T-cell (primary cell): Measurements from ENCODE around the gene CPNE6. TPM values are rescaled to one million over a fixed set of nuclear protein-coding genes. Genes with fewer than 3 reads are reported as not detected.
A peak's percentile ranks its signal among the peaks of the same experiment; 100 is the strongest.

ENCODE experiments used
- ATAC-seq, 4 experiments: fragments of 200-7000 bp in 3 of 4; fragments of 150-1000 bp in 1 of 4; cut with Tn5 transposase; replicated peaks in 1 of 4; 1 replicate in 3 of 4; 2 replicates in 1 of 4; pipeline ENCODE4 v1.10.0; 2021; ENCODE audit warnings: moderate library complexity in 3 of 4, mild to moderate bottlenecking in 2 of 4, moderate number of reproducible peaks in 1 of 4
- CTCF ChIA-PET, 2 donors: fragments of 300-600 bp; sonication (Branson Sonifier 250); formaldehyde crosslinking; loops; one replicate each; lab custom pipeline; 2022; ENCODE audit warnings: antibody characterized with exemption in 2 of 2; lab: Charles Lee
- POLR2A ChIA-PET, 2 donors: fragments of 300-600 bp; sonication (Branson Sonifier 250); formaldehyde crosslinking; loops; one replicate each; lab custom pipeline; 2022; ENCODE audit warnings: antibody characterized with exemption in 2 of 2; lab: Charles Lee
- DNase-seq, 35 experiments: peaks; one replicate each; pipeline versions ENCODE4 v3.0.0 to v3.0.0-alpha.2; 2013 to 2023
- H3K27ac ChIP-seq: one replicate; pipeline ENCODE4 v1.5.1; 2013; ENCODE audit warnings: low read length
- H3K27me3 ChIP-seq, 2 experiments: replicated peaks in 1 of 2; 1 replicate in 1 of 2; 2 replicates in 1 of 2; pipeline versions ENCODE4 v1.6.1 to v1.7.0; 2013; ENCODE audit warnings: low read length in 1 of 2, mixed read lengths in 1 of 2; ENCODE audit not compliant: control insufficient read depth in 2 of 2, insufficient read depth in 2 of 2; ENCODE audit errors: extremely low read depth in 1 of 2
- H3K36me3 ChIP-seq, 2 donors: 1 replicate in 1 of 2; 2 replicates in 1 of 2; pipeline versions ENCODE4 v1.6.1 to v1.7.0; 2013; ENCODE audit warnings: low read length in 1 of 2; ENCODE audit not compliant: control insufficient read depth in 2 of 2, insufficient read depth in 1 of 2; ENCODE audit errors: extremely low read depth in 1 of 2
- H3K4me1 ChIP-seq, 2 experiments: 1 replicate in 1 of 2; 2 replicates in 1 of 2; pipeline versions ENCODE4 v1.6.1 to v1.7.0; 2013; ENCODE audit warnings: low read length in 2 of 2, mixed read lengths in 1 of 2; ENCODE audit not compliant: insufficient read depth in 2 of 2, control insufficient read depth in 1 of 2; ENCODE audit errors: extremely low read depth in 1 of 2
- H3K4me3 ChIP-seq, 2 donors: 1 replicate in 1 of 2; 2 replicates in 1 of 2; pipeline versions ENCODE4 v1.5.1 to v1.7.0; 2013; ENCODE audit warnings: mild to moderate bottlenecking in 2 of 2, low read length in 1 of 2, moderate library complexity in 1 of 2; ENCODE audit not compliant: control insufficient read depth in 1 of 2; ENCODE audit errors: extremely low read depth in 1 of 2
- H3K9me3 ChIP-seq: 2 replicates; pipeline ENCODE4 v1.7.0; 2013
- H3K27ac Mint-ChIP-seq, 2 donors: one replicate each; pipeline ENCODE4 v1.8.0; 2020 to 2021; ENCODE audit warnings: mild to moderate bottlenecking in 2 of 2, mixed read lengths in 2 of 2
- H3K27me3 Mint-ChIP-seq, 2 donors: one replicate each; pipeline ENCODE4 v1.8.0; 2021 to 2022; ENCODE audit warnings: mixed read lengths in 2 of 2
- H3K36me3 Mint-ChIP-seq: one replicate; pipeline ENCODE4 v1.8.0; 2021; ENCODE audit warnings: mixed read lengths
- H3K4me1 Mint-ChIP-seq, 3 donors: one replicate each; pipeline ENCODE4 v1.8.0; 2020 to 2022; ENCODE audit warnings: mixed read lengths in 3 of 3, mild to moderate bottlenecking in 1 of 3
- H3K4me3 Mint-ChIP-seq, 3 donors: one replicate each; pipeline ENCODE4 v1.8.0; 2020 to 2022; ENCODE audit warnings: mild to moderate bottlenecking in 3 of 3, mixed read lengths in 3 of 3, moderate library complexity in 3 of 3
- H3K9me3 Mint-ChIP-seq, 3 donors: one replicate each; pipeline ENCODE4 v1.8.0; 2020 to 2022; ENCODE audit warnings: mixed read lengths in 3 of 3
- WGBS: methylation state at CpG from one replicate; pipeline ENCODE4 v1.1.5; 2013; ENCODE audit warnings: missing lambda C conversion rate; ENCODE audit not compliant: insufficient coverage; 5-methylcytosine and 5-hydroxymethylcytosine counted together
- total RNA-seq, 35 experiments: library from RNA in 6 of 35; stranded (reverse) in 6 of 35; fragments of 120-200 nt in 1 of 35; gene quantifications; one replicate each; pipeline versions ENCODE4 v1.2.1 to v1.2.4 and lab custom pipeline; 2013 to 2026

Gene CPNE6
- total RNA-seq, 5 donors from 2014 or later (not counting 1 experiment from before 2014, with no cell fraction given), result not detected

GRCh38 chr14:24077086-24077485, 5.7 kb downstream of the CPNE6 start:
- Histone ChIP-seq H3K36me3 (no peaks in the 10 kb centered on the region), H3K27ac (no peak overlapping the region), H3K4me3 (no peak overlapping the region), H3K27me3 (peaks cover 0 to 17% of the 10 kb centered on the region in 2 experiments), H3K4me1 (peaks cover 6 to 19% of the 10 kb centered on the region in 2 experiments), H3K9me3 (no peaks in the 10 kb centered on the region)
- DNase-seq (no peak), ATAC-seq (no peak)
- no peaks in the 10 kb centered on the region for H3K9me3 Mint-ChIP-seq
- peaks cover 13 to 21% (median 15%) of the 10 kb centered on the region in 3 donors for H3K4me1 Mint-ChIP-seq
- ChIA-PET CTCF (no interaction called here), POLR2A (no interaction called here)
- H3K27me3 Mint-ChIP-seq, result no peaks in the 10 kb centered on the region
- H3K4me3 Mint-ChIP-seq, result no peak overlapping the region
- 93% methylated on average over 23 of the region's 23 CpGs for WGBS
- H3K27ac Mint-ChIP-seq, result no peak overlapping the region
- H3K36me3 Mint-ChIP-seq, result no peaks in the 10 kb centered on the region

GRCh38 chr14:24078146-24078545, 6.8 kb downstream of the CPNE6 start:
- Mint-ChIP-seq H3K27ac (no peak overlapping the region), H3K36me3 (no peaks in the 10 kb centered on the region), H3K9me3 (no peaks in the 10 kb centered on the region), H3K4me3 (no peak overlapping the region), H3K4me1 (peaks cover 15 to 26% (median 18%) of the 10 kb centered on the region in 3 donors), H3K27me3 (no peaks in the 10 kb centered on the region)
- Histone ChIP-seq H3K4me1 (peaks cover 6 to 22% of the 10 kb centered on the region in 2 experiments), H3K36me3 (no peaks in the 10 kb centered on the region), H3K9me3 (no peaks in the 10 kb centered on the region), H3K27ac (no peak overlapping the region), H3K4me3 (no peak overlapping the region), H3K27me3 (peaks cover 0 to 8% of the 10 kb centered on the region in 2 experiments)
- CTCF ChIA-PET, result no interaction called here
- ATAC-seq (no peak), DNase-seq (no peak)
- POLR2A ChIA-PET, result no interaction called here
- no CpG with 5 or more reads among the region's 3 CpGs for WGBS

GRCh38 chr14:24079491-24080141, 8.3 kb downstream of the CPNE6 start:
- no peaks in the 10 kb centered on the region for H3K9me3 Mint-ChIP-seq
- peaks cover 15 to 26% (median 18%) of the 10 kb centered on the region in 3 donors for H3K4me1 Mint-ChIP-seq
- Histone ChIP-seq H3K4me3 (no peak overlapping the region), H3K9me3 (no peaks in the 10 kb centered on the region), H3K4me1 (peaks cover 6 to 22% of the 10 kb centered on the region in 2 experiments), H3K27ac (no peak overlapping the region), H3K27me3 (peaks cover 0 to 5% of the 10 kb centered on the region in 2 experiments), H3K36me3 (no peaks in the 10 kb centered on the region)
- no peaks in the 10 kb centered on the region for H3K27me3 Mint-ChIP-seq
- WGBS, result 95% methylated on average over 8 of the region's 9 CpGs
- H3K4me3 Mint-ChIP-seq, result peak overlapping the region in 2 of 3 donors; percentile 47 to 78
- DNase-seq (no peak), ATAC-seq (no peak)
- ChIA-PET CTCF (interaction anchor here in 1 of 2 donors (0.7 to 1.2 kb wide), 2 partner anchors 35 to 271 kb away, joined by 4 to 9 read pairs; partner anchors contain the start of genes DCAF11 and NRL), POLR2A (interaction anchor here (0.5 to 1.1 kb wide), 5 partner anchors 12 to 1194 kb away, joined by 3 to 4 read pairs (median 3); partner anchors contain the start of genes DCAF11 (in 1 of the 2) and NRL (in 1 of the 2))
- H3K27ac Mint-ChIP-seq, result no peak overlapping the region
- no peaks in the 10 kb centered on the region for H3K36me3 Mint-ChIP-seq

- peak overlapping the region; percentile 61 to 89 for H3K27ac Mint-ChIP-seq
- Histone ChIP-seq H3K27me3 (peaks cover 0 to 5% of the 10 kb centered on the region in 2 experiments), H3K27ac (peak overlapping the region; percentile 3), H3K4me3 (no peak overlapping the region), H3K4me1 (peaks cover 6 to 22% of the 10 kb centered on the region in 2 experiments), H3K36me3 (no peaks in the 10 kb centered on the region), H3K9me3 (no peaks in the 10 kb centered on the region)
- no peaks in the 10 kb centered on the region for H3K36me3 Mint-ChIP-seq
- POLR2A ChIA-PET, result interaction anchor here (0.6 kb wide), 3 partner anchors 12 to 60 kb away, joined by 3 to 5 read pairs (median 4); no protein-coding TSS in a partner anchor
- no peaks in the 10 kb centered on the region for H3K9me3 Mint-ChIP-seq
- H3K4me1 Mint-ChIP-seq, result peaks cover 15 to 26% (median 18%) of the 10 kb centered on the region in 3 donors
- WGBS, result 82% methylated on average over 5 of the region's 6 CpGs
- CTCF ChIA-PET, result interaction anchor here (0.8 to 3.2 kb wide), 6 partner anchors 10 to 81 kb away, joined by 3 to 17 read pairs (median 4); partner anchors contain the start of genes DCAF11 (in 1 of the 2), IRF9 (in 1 of the 2) and NRL (in 1 of the 2)
- H3K27me3 Mint-ChIP-seq, result no peaks in the 10 kb centered on the region
- no peak for ATAC-seq
- DNase-seq, result no peak
- H3K4me3 Mint-ChIP-seq, result peak overlapping the region; percentile 47 to 84 (median 78)
These were observed 8.8 kb downstream of the CPNE6 start for GRCh38 chr14:24080142-24080530.

- no peaks in the 10 kb centered on the region for H3K9me3 ChIP-seq
- H3K4me1 ChIP-seq, result peaks cover 6 to 22% of the 10 kb centered on the region in 2 experiments
- H3K27me3 Mint-ChIP-seq, result no peaks in the 10 kb centered on the region
- peaks cover 15 to 26% (median 16%) of the 10 kb centered on the region in 3 donors for H3K4me1 Mint-ChIP-seq
- ATAC-seq, result peak; percentile 89 to 92 (median 90)
- no peaks in the 10 kb centered on the region for H3K27me3 ChIP-seq
- no peaks in the 10 kb centered on the region for H3K36me3 ChIP-seq
- WGBS, result under 1% methylated on average over 62 of the region's 74 CpGs
- H3K9me3 Mint-ChIP-seq, result no peaks in the 10 kb centered on the region
- peak; percentile 29 to 75 (median 58) for DNase-seq
- POLR2A ChIA-PET, result interaction anchor here (0.5 to 0.6 kb wide), 4 partner anchors 24 to 73 kb away, joined by 3 to 5 read pairs (median 3); no protein-coding TSS in a partner anchor
- peak overlapping the region; percentile 78 to 84 (median 81) for H3K4me3 Mint-ChIP-seq
- H3K36me3 Mint-ChIP-seq, result no peaks in the 10 kb centered on the region
- H3K27ac Mint-ChIP-seq, result peak overlapping the region; percentile 81 to 89
- H3K27ac ChIP-seq, result peak overlapping the region; percentile 1
- peak overlapping the region; percentile 62 to 75 for H3K4me3 ChIP-seq
- CTCF ChIA-PET, result interaction anchor here (0.5 to 3.2 kb wide), 10 partner anchors 7 to 320 kb away, joined by 3 to 17 read pairs (median 4); partner anchors contain the start of genes DCAF11 (in 1 of the 2), IRF9 (in 1 of the 2) and NRL (in 1 of the 2)
These were observed 9.8 kb downstream of the CPNE6 start for GRCh38 chr14:24080888-24081738.
